Measurements from ENCODE around the gene MED28. TPM values are rescaled to one million over a fixed set of nuclear protein-coding genes. Genes with fewer than 3 reads are reported as not detected.

The MED28 gene
- total RNA-seq, 2 donors from 2014 or later = 94.5 to 107 TPM

DNA sequence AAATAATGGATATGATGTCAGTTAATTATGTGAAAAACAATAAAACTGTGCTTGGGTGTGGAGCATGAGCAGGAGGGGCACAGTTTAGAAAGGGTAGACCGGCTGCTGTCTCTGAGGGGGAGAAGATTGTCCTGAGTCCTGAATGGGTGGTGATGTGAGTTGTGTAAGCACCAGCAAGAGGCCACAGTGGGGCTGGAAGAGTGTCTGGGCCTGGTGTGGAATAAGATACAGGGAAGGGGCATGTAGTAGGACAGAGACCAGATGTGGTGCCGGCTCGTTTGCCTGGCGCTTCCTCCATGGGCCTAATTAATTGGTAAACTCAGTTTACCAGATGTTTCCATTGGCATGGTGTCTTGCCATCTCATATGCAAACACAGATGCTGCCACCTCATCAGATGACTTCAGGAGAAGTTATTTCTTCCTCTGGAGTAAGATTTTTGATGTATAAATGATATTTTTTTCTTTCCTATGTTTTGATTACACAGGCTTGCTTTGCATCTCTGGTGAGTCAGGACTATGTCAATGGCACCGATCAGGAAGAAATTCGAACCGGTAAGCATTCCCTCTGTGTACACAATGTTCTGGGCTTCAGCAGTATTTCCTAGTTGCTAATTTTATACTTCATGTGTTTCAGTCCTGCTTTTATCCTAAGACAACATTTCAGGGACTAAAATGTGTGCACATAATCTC is 5.1 kb downstream of the MED28 start:
- Mint-ChIP-seq H3K9me3 (no peaks in the 10 kb centered on the region), H3K27ac (no peak overlapping the region), H3K4me1 (peaks cover 12% of the 10 kb centered on the region), H3K36me3 (ENCODE audit: low read depth) (peaks cover 67% of the 10 kb centered on the region), H3K4me3 (no peak overlapping the region), H3K27me3 (ENCODE audit: insufficient read depth) (no peaks in the 10 kb centered on the region)
- Histone ChIP-seq H3K9me3 (ENCODE audit: control insufficient read depth, low read length) (no peaks in the 10 kb centered on the region), H3K9ac (ENCODE audit: extremely low read depth, low read length, poor library complexity, severe bottlenecking) (no peak overlapping the region), H3K27ac (ENCODE audit: low read depth, low read length) (no peak overlapping the region), H3K36me3 (ENCODE audit: control insufficient read depth, insufficient read depth, low read length) (peaks cover 64% of the 10 kb centered on the region), H3K4me3 (ENCODE audit: low read length) (no peak overlapping the region), H3K27me3 (ENCODE audit: control insufficient read depth, insufficient read depth, low read length, poor library complexity, severe bottlenecking) (no peaks in the 10 kb centered on the region), H3K4me1 (ENCODE audit: control insufficient read depth, insufficient read depth, low read length) (no peaks in the 10 kb centered on the region)
- WGBS, 2 experiments (ENCODE audit: insufficient coverage in 1 of 2, insufficient read length in 1 of 2) = 90 to 97% methylated on average over 4 to 7 of the region's 7 CpGs
- TF ChIP-seq, protein P1, sequence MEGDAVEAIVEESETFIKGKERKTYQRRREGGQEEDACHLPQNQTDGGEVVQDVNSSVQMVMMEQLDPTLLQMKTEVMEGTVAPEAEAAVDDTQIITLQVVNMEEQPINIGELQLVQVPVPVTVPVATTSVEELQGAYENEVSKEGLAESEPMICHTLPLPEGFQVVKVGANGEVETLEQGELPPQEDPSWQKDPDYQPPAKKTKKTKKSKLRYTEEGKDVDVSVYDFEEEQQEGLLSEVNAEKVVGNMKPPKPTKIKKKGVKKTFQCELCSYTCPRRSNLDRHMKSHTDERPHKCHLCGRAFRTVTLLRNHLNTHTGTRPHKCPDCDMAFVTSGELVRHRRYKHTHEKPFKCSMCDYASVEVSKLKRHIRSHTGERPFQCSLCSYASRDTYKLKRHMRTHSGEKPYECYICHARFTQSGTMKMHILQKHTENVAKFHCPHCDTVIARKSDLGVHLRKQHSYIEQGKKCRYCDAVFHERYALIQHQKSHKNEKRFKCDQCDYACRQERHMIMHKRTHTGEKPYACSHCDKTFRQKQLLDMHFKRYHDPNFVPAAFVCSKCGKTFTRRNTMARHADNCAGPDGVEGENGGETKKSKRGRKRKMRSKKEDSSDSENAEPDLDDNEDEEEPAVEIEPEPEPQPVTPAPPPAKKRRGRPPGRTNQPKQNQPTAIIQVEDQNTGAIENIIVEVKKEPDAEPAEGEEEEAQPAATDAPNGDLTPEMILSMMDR (conservative IDR thresholded peaks at IDR 0.05) = no peak
- DNase-seq = no peak

DNA sequence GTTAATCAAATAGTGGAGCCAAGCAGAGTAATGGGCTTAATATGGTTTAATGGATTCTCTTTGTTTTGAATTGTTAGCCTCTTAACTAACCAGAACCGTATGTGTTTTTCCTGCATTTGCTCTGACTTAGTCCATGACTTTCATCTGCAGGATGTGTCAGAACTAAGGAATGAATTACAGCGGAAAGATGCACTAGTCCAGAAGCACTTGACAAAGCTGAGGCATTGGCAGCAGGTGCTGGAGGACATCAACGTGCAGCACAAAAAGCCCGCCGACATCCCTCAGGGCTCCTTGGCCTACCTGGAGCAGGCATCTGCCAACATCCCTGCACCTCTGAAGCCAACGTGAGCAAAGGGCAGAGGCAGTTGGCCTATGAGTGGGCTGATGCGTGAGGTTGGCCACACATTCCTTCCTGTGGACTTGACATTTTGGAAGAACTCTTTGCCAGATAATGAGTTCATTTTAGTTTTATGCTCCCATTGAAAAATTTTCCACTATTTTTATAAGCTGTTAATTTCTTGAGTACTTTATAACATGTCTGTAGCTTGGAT is 9.1 kb downstream of the MED28 start:
- TF ChIP-seq, protein P1 (conservative IDR thresholded peaks at IDR 0.05) = no peak
- WGBS, 2 experiments (ENCODE audit: insufficient coverage in 1 of 2, insufficient read length in 1 of 2) = 92 to 93% methylated on average over 7 of the region's 7 CpGs
- no peak overlapping the region for H3K4me3 ChIP-seq (ENCODE audit: low read length)
- H3K9ac ChIP-seq (ENCODE audit: extremely low read depth, low read length, poor library complexity, severe bottlenecking) = no peak overlapping the region
- no peak overlapping the region for H3K27ac Mint-ChIP-seq
- H3K27me3 Mint-ChIP-seq (ENCODE audit: insufficient read depth) = no peaks in the 10 kb centered on the region
- no peak overlapping the region for H3K27ac ChIP-seq (ENCODE audit: low read depth, low read length)
- peaks cover 2% of the 10 kb centered on the region for H3K4me1 Mint-ChIP-seq
- H3K27me3 ChIP-seq (ENCODE audit: control insufficient read depth, insufficient read depth, low read length, poor library complexity, severe bottlenecking) = no peaks in the 10 kb centered on the region
- DNase-seq = no peak
- peaks cover 88% of the 10 kb centered on the region for H3K36me3 ChIP-seq (ENCODE audit: control insufficient read depth, insufficient read depth, low read length)
- no peaks in the 10 kb centered on the region for H3K9me3 ChIP-seq (ENCODE audit: control insufficient read depth, low read length)
- no peaks in the 10 kb centered on the region for H3K9me3 Mint-ChIP-seq
- peaks cover 87% of the 10 kb centered on the region for H3K36me3 Mint-ChIP-seq (ENCODE audit: low read depth)
- no peak overlapping the region for H3K4me3 Mint-ChIP-seq
- H3K4me1 ChIP-seq (ENCODE audit: control insufficient read depth, insufficient read depth, low read length) = no peaks in the 10 kb centered on the region

DNA sequence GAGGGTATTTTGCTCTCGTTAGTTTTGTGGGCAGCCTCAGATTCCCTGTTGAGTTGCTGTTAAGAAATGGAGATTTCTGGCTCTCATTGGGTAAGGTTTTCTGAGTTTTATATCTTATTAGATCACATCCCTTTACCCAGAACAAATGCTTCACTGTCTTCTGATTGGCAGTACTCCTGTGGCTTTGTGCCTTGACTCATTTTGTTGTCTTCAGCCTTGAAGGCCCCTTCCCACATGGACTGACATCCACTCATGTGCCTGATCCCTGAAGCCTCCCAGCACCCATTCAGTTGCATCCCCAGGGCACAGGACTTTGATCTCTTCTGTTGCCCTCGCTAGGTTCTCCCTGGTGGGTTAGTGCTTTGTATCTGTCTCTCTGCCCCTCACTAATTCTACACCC is 10.4 kb downstream of the MED28 start:
- no peak overlapping the region for H3K27ac Mint-ChIP-seq
- 93% methylated on average over 2 of the region's 2 CpGs; no CpG with 5 or more reads in 1 of the 2 experiments for WGBS, 2 experiments (ENCODE audit: insufficient coverage in 1 of 2, insufficient read length in 1 of 2)

More for the DNA sequence above, 10.4 kb downstream of the MED28 start:
- Histone ChIP-seq H3K9me3 (ENCODE audit: control insufficient read depth, low read length) (no peaks in the 10 kb centered on the region), H3K9ac (ENCODE audit: extremely low read depth, low read length, poor library complexity, severe bottlenecking) (no peak overlapping the region), H3K4me3 (ENCODE audit: low read length) (no peak overlapping the region), H3K27ac (ENCODE audit: low read depth, low read length) (no peak overlapping the region), H3K27me3 (ENCODE audit: control insufficient read depth, insufficient read depth, low read length, poor library complexity, severe bottlenecking) (no peaks in the 10 kb centered on the region), H3K36me3 (ENCODE audit: control insufficient read depth, insufficient read depth, low read length) (peaks cover 94% of the 10 kb centered on the region), H3K4me1 (ENCODE audit: control insufficient read depth, insufficient read depth, low read length) (no peaks in the 10 kb centered on the region)
- Mint-ChIP-seq H3K4me1 (no peaks in the 10 kb centered on the region), H3K36me3 (ENCODE audit: low read depth) (peaks cover 89% of the 10 kb centered on the region), H3K27me3 (ENCODE audit: insufficient read depth) (no peaks in the 10 kb centered on the region), H3K9me3 (no peaks in the 10 kb centered on the region), H3K4me3 (no peak overlapping the region)
- DNase-seq = no peak
- TF ChIP-seq, protein P1 (conservative IDR thresholded peaks at IDR 0.05) = no peak

Measured in endodermal cell (in vitro differentiated cells).